K562 treated with DMSO at 1 percent for 4 hours (cell line): Measurements from ENCODE around the gene KRT23. TPM values are rescaled to one million over a fixed set of nuclear protein-coding genes. Genes with fewer than 3 reads are reported as not detected.

Experiments
- total RNA-seq: library from RNA; unstranded; fragments of 300-600 nt; gene quantifications from 2 replicates; pipeline ENCODE4 v1.2.3, GENCODE V29; 2022; ENCODE audit not compliant: insufficient read depth

The KRT23 gene
- not detected in 2 replicates for total RNA-seq

GRCh38 chr17:40937384-40937819 is at the start of gene KRT23:
TSS of gene KRT23 (minus strand) at chr17:40937646. CDS start at chr17:40936603, 1,043 bp downstream.

DNA sequence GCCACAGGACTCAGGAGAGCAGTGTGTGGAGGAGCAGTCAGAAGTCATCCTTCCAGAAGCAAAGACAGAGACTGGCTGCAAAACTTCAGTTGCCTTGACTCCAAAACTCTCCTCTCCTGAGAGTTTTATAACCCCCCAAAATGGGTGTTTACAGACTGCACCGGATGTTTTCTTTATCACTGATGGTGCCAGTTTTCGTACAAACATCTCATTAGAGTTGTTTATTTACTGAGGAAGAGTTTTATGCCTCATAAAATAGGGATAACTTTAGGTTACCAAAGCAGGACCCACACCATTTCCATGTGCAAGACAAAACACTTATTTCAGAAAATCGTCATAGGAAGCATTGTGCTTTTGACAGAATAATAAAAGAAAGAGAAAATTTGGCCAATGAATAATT is 46.8 kb upstream of the KRT23 start, which contains the start of gene KRT40:
Gene KRT40, minus strand, starts transcription at position 101 of the 400 bp plus-strand sequence. Its CDS starts 53 bp downstream, at position 48.

DNA sequence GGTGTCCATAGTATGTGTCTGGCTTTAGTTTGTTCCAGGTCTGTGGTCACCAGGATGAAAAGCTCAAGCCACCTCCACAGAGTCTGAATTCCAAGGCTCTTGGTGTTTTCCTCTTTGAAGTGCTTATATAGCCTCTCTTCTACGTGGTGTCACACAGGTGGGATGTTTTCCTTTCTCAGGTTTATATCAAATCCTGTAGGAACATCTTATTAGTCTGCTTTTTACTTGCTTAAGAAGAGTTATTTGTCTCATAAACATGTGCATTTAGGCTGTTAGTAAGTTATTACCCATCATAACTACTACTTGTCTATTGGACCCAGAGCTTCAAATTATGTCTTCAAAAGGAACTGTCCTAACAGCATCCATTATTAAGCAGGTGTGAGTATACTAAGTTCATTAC is 29.4 kb upstream of the KRT23 start, which contains the start of gene KRT39:
Gene KRT39, minus strand, starts transcription at position 101 of the 400 bp plus-strand sequence. Its CDS starts 92 bp downstream, at position 9.

DNA sequence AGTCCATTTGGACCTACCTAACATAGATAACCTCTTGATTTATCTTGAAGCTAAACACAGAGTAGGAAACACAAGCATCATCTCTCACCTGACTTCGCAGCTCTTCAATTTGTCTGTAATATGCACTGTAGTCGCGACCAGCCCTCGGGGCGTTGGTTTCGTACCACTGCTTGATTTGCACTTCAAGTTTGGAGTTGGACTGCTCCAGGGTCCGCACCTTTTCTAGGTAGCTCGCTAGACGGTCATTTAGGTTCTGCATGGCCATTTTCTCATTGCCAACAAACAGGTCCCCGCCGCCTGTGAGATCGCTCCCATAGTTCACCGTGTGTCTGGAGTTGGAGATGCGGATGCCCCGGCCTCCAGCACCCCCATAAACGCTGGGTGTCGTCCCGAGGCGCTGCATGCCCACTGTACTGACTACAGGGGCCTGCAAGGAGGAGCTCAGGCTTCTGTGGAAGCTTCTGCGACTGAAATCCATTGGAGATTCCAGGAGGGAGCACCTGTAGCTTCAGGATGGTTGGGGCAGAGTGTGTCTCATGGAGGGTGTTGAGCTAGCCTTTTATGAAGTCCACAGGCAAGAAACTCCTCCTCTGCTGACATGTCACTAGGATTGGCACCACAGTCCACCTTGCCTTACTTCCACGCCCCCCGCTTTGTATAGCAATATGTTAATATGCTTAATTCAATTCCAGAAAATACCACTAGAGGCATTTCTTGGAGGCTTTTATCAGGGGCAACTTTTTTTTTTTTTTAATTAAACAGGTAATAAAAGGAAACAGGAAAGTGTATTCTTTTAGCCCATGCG is 52.5 kb downstream of the KRT23 start, which contains the start of gene KRT20:
Gene KRT20, minus strand, starts transcription at position 535 of the 805 bp plus-strand sequence. Its CDS starts 57 bp downstream, at position 478.

Other genes with a start within 250 kb of the KRT23 start
- not detected in 2 replicates for gene KRT24, start 233.9 kb downstream of the KRT23 start, total RNA-seq
- not detected in 2 replicates for gene KRT25, start 182.3 kb downstream of the KRT23 start, total RNA-seq
- gene KRT26, start 165.4 kb downstream of the KRT23 start, total RNA-seq, result not detected in 2 replicates
- not detected in 2 replicates for gene KRT27, start 155.1 kb downstream of the KRT23 start, total RNA-seq
- not detected in 2 replicates for gene KRT28, start 137.7 kb downstream of the KRT23 start, total RNA-seq
- 46.6 and 60.8 TPM in 2 replicates for gene KRT10, start 115.0 kb downstream of the KRT23 start, total RNA-seq
- gene KRT12, start 70.4 kb downstream of the KRT23 start, total RNA-seq, result 5.7 and 8.8 TPM in 2 replicates
- gene KRT20, start 52.4 kb downstream of the KRT23 start, total RNA-seq, result not detected in 2 replicates
- gene KRT39, start 29.3 kb upstream of the KRT23 start, total RNA-seq, result not detected in 2 replicates
- gene KRT40, start 46.7 kb upstream of the KRT23 start, total RNA-seq, result not detected in 2 replicates
- gene KRTAP3-3, start 56.5 kb upstream of the KRT23 start, total RNA-seq, result not detected in 2 replicates
- gene KRTAP3-2, start 62.3 kb upstream of the KRT23 start, total RNA-seq, result not detected in 2 replicates
- not detected in 2 replicates for gene KRTAP3-1, start 71.5 kb upstream of the KRT23 start, total RNA-seq
- gene KRTAP1-5, start 89.6 kb upstream of the KRT23 start, total RNA-seq, result not detected in 2 replicates
- not detected in 2 replicates for gene KRTAP1-4, start 92.5 kb upstream of the KRT23 start, total RNA-seq
- gene KRTAP1-3, start 97.2 kb upstream of the KRT23 start, total RNA-seq, result not detected in 2 replicates
- not detected in 2 replicates for gene KRTAP1-1, start 103.8 kb upstream of the KRT23 start, total RNA-seq
- gene KRTAP2-1, start 109.7 kb upstream of the KRT23 start, total RNA-seq, result not detected in 2 replicates
- gene KRTAP2-2, start 117.6 kb upstream of the KRT23 start, total RNA-seq, result not detected in 2 replicates
- gene KRTAP2-3, start 122.5 kb upstream of the KRT23 start, total RNA-seq, result not detected in 2 replicates
- gene KRTAP2-4, start 128.2 kb upstream of the KRT23 start, total RNA-seq, result not detected in 2 replicates
- not detected in 2 replicates for gene KRTAP4-7, start 146.5 kb upstream of the KRT23 start, total RNA-seq
- gene KRTAP4-8, start 160.5 kb upstream of the KRT23 start, total RNA-seq, result not detected in 2 replicates
- not detected in 2 replicates for gene KRTAP4-16, start 164.6 kb upstream of the KRT23 start, total RNA-seq
- not detected in 2 replicates for gene KRTAP4-9, start 167.7 kb upstream of the KRT23 start, total RNA-seq
- not detected in 2 replicates for gene KRTAP4-11, start 180.7 kb upstream of the KRT23 start, total RNA-seq
- not detected in 2 replicates for gene KRTAP4-12, start 186.5 kb upstream of the KRT23 start, total RNA-seq
- gene KRTAP4-6, start 202.9 kb upstream of the KRT23 start, total RNA-seq, result not detected in 2 replicates
- gene KRTAP4-5, start 212.2 kb upstream of the KRT23 start, total RNA-seq, result not detected in 2 replicates
- not detected in 2 replicates for gene KRTAP4-4, start 223.1 kb upstream of the KRT23 start, total RNA-seq
- not detected in 2 replicates for gene KRTAP4-3, start 230.6 kb upstream of the KRT23 start, total RNA-seq
- gene KRTAP4-2, start 240.6 kb upstream of the KRT23 start, total RNA-seq, result not detected in 2 replicates
- not detected in 2 replicates for gene KRTAP4-1, start 247.3 kb upstream of the KRT23 start, total RNA-seq